ENCODE measurements around the gene TRAPPC4. TPM values are rescaled to one million over a fixed set of nuclear protein-coding genes. Genes with fewer than 3 reads are reported as not detected.

Gene TRAPPC4
- total and polyA plus RNA-seq, 2 donors (not counting 1 experiment from before 2014, with no cell fraction given), result 60.6 to 109 TPM

GRCh38 chr11:118997627-118998387 lies 20.8 kb upstream of the TRAPPC4 start, which contains the start of gene CENATAC:
Gene CENATAC, plus strand, starts transcription at chr11:118998138. Its CDS starts 60 bp downstream, at chr11:118998198.
- peak; percentile 74 to 89 for DNase-seq (ENCODE audit: low read depth in 2 of 2)
- Histone ChIP-seq H3K4me2 (ENCODE audit: extremely low read depth, insufficient read depth, low read length) (peak within 1 kb of the TSS; percentile 95), H3K36me3 (ENCODE audit: control insufficient read depth, insufficient read depth, low read length) (no peaks in the 10 kb centered on the region), H4K20me1 (ENCODE audit: control insufficient read depth, extremely low read depth, insufficient read depth, low read length) (no peaks in the 10 kb centered on the region), H3K27ac (ENCODE audit: insufficient read depth, low read length) (peak within 1 kb of the TSS; percentile 87), H3K9ac (ENCODE audit: insufficient read depth, low read length) (peak within 1 kb of the TSS; percentile 88), H3K27me3 (ENCODE audit: control insufficient read depth, insufficient read depth, low read length) (no peaks in the 10 kb centered on the region), H3K4me1 (ENCODE audit: control insufficient read depth, extremely low read depth, insufficient read depth, low read length) (no peaks in the 10 kb centered on the region), H3K79me2 (ENCODE audit: control insufficient read depth, insufficient read depth, low read length) (peaks cover 15% of the 10 kb centered on the region), H3K9me3 (ENCODE audit: control insufficient read depth, insufficient read depth, low read depth, low read length) (no peaks in the 10 kb centered on the region), H3K4me3 (replicated peaks in 1 of 4; ENCODE audit: control extremely low read depth in 1 of 4, insufficient read depth in 1 of 4, low read depth in 3 of 4, low read length in 4 of 4) (peak within 1 kb of the TSS; percentile 73 to 97 (median 87)), H2AFZ (ENCODE audit: low read length) (peak within 1 kb of the TSS; percentile 99)
- TF ChIP-seq EZH2 (IDR thresholded peaks at IDR 0.05; ENCODE audit: low read length, missing control alignments) (no peak), CTCF (conservative IDR thresholded peaks at IDR 0.05 in 1 of 2, IDR thresholded peaks at IDR 0.05 in 1 of 2; ENCODE audit: low read depth in 1 of 2, low read length in 2 of 2) (no peak)

- H3K4me2 ChIP-seq (ENCODE audit: extremely low read depth, insufficient read depth, low read length), result peak overlapping the region; percentile 95
- peak overlapping the region; percentile 88 for H2AFZ ChIP-seq (ENCODE audit: low read length)
- TF ChIP-seq EZH2 (IDR thresholded peaks at IDR 0.05; ENCODE audit: low read length, missing control alignments), result no peak
- no peaks in the 10 kb centered on the region for H4K20me1 ChIP-seq (ENCODE audit: control insufficient read depth, extremely low read depth, insufficient read depth, low read length)
- no peaks in the 10 kb centered on the region for H3K27me3 ChIP-seq (ENCODE audit: control insufficient read depth, insufficient read depth, low read length)
- H3K4me1 ChIP-seq (ENCODE audit: control insufficient read depth, extremely low read depth, insufficient read depth, low read length), result no peaks in the 10 kb centered on the region
- H3K36me3 ChIP-seq (ENCODE audit: control insufficient read depth, insufficient read depth, low read length), result peaks cover 3% of the 10 kb centered on the region
- peak overlapping the region; percentile 87 for H3K27ac ChIP-seq (ENCODE audit: insufficient read depth, low read length)
- DNase-seq (ENCODE audit: low read depth in 2 of 2), result no peak
- H3K4me3 ChIP-seq (replicated peaks in 1 of 4; ENCODE audit: control extremely low read depth in 1 of 4, insufficient read depth in 1 of 4, low read depth in 3 of 4, low read length in 4 of 4), result peak overlapping the region; percentile 73 to 97 (median 87)
- no peaks in the 10 kb centered on the region for H3K9me3 ChIP-seq (ENCODE audit: control insufficient read depth, insufficient read depth, low read depth, low read length)
- peaks cover 15% of the 10 kb centered on the region for H3K79me2 ChIP-seq (ENCODE audit: control insufficient read depth, insufficient read depth, low read length)
- H3K9ac ChIP-seq (ENCODE audit: insufficient read depth, low read length), result peak overlapping the region; percentile 88
These were observed 20.2 kb upstream of the TRAPPC4 start for GRCh38 chr11:118998388-118998717.

GRCh38 chr11:118998822-118999221 lies 19.7 kb upstream of the TRAPPC4 start:
- TF ChIP-seq EZH2 (IDR thresholded peaks at IDR 0.05; ENCODE audit: low read length, missing control alignments), result no peak
- TF ChIP-seq CTCF (conservative IDR thresholded peaks at IDR 0.05 in 1 of 2, IDR thresholded peaks at IDR 0.05 in 1 of 2; ENCODE audit: low read depth in 1 of 2, low read length in 2 of 2), result no peak
- Histone ChIP-seq H3K79me2 (ENCODE audit: control insufficient read depth, insufficient read depth, low read length) (peaks cover 15% of the 10 kb centered on the region), H2AFZ (ENCODE audit: low read length) (peak overlapping the region; percentile 88)

More at GRCh38 chr11:118998822-118999221, 19.7 kb upstream of the TRAPPC4 start:
- Histone ChIP-seq H3K27me3 (ENCODE audit: control insufficient read depth, insufficient read depth, low read length) (no peaks in the 10 kb centered on the region), H3K4me3 (replicated peaks in 1 of 4; ENCODE audit: control extremely low read depth in 1 of 4, insufficient read depth in 1 of 4, low read depth in 3 of 4, low read length in 4 of 4) (peak overlapping the region; percentile 73 to 97 (median 87)), H3K27ac (ENCODE audit: insufficient read depth, low read length) (peak overlapping the region; percentile 87), H3K9me3 (ENCODE audit: control insufficient read depth, insufficient read depth, low read depth, low read length) (no peaks in the 10 kb centered on the region), H3K4me1 (ENCODE audit: control insufficient read depth, extremely low read depth, insufficient read depth, low read length) (no peaks in the 10 kb centered on the region), H3K9ac (ENCODE audit: insufficient read depth, low read length) (peak overlapping the region; percentile 88), H3K4me2 (ENCODE audit: extremely low read depth, insufficient read depth, low read length) (peak overlapping the region; percentile 95), H3K36me3 (ENCODE audit: control insufficient read depth, insufficient read depth, low read length) (peaks cover 3% of the 10 kb centered on the region), H4K20me1 (ENCODE audit: control insufficient read depth, extremely low read depth, insufficient read depth, low read length) (no peaks in the 10 kb centered on the region)
- DNase-seq (ENCODE audit: low read depth in 2 of 2), result peak; percentile 39 to 89

Data from fibroblast of lung (primary cell).